Naive thymus-derived CD4-positive, alpha-beta T cell (primary cell): ENCODE data around the gene COG4. TPM values are rescaled to one million over a fixed set of nuclear protein-coding genes. Genes with fewer than 3 reads are reported as not detected.

ENCODE experiments used
- ATAC-seq: fragments of 150-1000 bp; cut with Tn5 transposase; 2 replicates; pipeline ENCODE4 v1.10.0; 2021; ENCODE audit warnings: mild to moderate bottlenecking, moderate library complexity
- CTCF ChIA-PET: fragments of 350-600 bp; sonication (Branson Sonifier 250); formaldehyde crosslinking; loops from one replicate; lab custom pipeline; 2021; ENCODE audit warnings: antibody characterized with exemption; lab: Charles Lee
- POLR2A ChIA-PET: fragments of 350-600 bp; sonication (Branson Sonifier 250); formaldehyde crosslinking; loops from one replicate; lab custom pipeline; 2021; ENCODE audit warnings: antibody characterized with exemption, inconsistent platforms; lab: Charles Lee
- DNase-seq, 9 donors: peaks; one replicate each; pipeline versions ENCODE4 v3.0.0 to v3.0.0-alpha.2; 2020 to 2022; ENCODE audit warnings: mixed read lengths in 1 of 9
- H3K27ac ChIP-seq: one replicate; pipeline ENCODE4 v1.7.0; 2013; ENCODE audit warnings: mild to moderate bottlenecking, low read depth, low read length, moderate library complexity
- H3K27me3 ChIP-seq, 2 donors: one replicate each; pipeline ENCODE4 v1.7.0; 2013; ENCODE audit warnings: low read length in 2 of 2, mild to moderate bottlenecking in 2 of 2, moderate library complexity in 2 of 2; ENCODE audit not compliant: control insufficient read depth in 2 of 2, insufficient read depth in 2 of 2
- H3K36me3 ChIP-seq, 3 experiments: 1 replicate in 2 of 3; 2 replicates in 1 of 3; pipeline ENCODE4 v1.7.0; 2013; ENCODE audit warnings: low read length in 3 of 3, mild to moderate bottlenecking in 3 of 3, moderate library complexity in 1 of 3; ENCODE audit not compliant: insufficient read depth in 3 of 3, control insufficient read depth in 2 of 3
- H3K4me1 ChIP-seq, 2 donors: one replicate each; pipeline ENCODE4 v1.7.0; 2013; ENCODE audit warnings: low read length in 2 of 2, mild to moderate bottlenecking in 2 of 2, moderate library complexity in 1 of 2; ENCODE audit not compliant: control insufficient read depth in 2 of 2, insufficient read depth in 2 of 2
- H3K4me3 ChIP-seq: 2 replicates; pipeline ENCODE4 v1.7.0; 2013; ENCODE audit warnings: mild to moderate bottlenecking, low read length
- H3K9me3 ChIP-seq, 3 experiments: 1 replicate in 2 of 3; 2 replicates in 1 of 3; pipeline ENCODE4 v1.7.0; 2013; ENCODE audit warnings: low read length in 3 of 3; ENCODE audit not compliant: control insufficient read depth in 2 of 3
- H3K27ac Mint-ChIP-seq, 9 donors: one replicate each; pipeline ENCODE4 v1.8.0; 2020 to 2022; ENCODE audit warnings: mixed read lengths in 9 of 9, mild to moderate bottlenecking in 8 of 9, moderate library complexity in 5 of 9, inconsistent platforms in 2 of 9
- H3K27me3 Mint-ChIP-seq, 5 donors: one replicate each; pipeline ENCODE4 v1.8.0; 2021 to 2022; ENCODE audit warnings: mixed read lengths in 5 of 5, mild to moderate bottlenecking in 1 of 5
- H3K36me3 Mint-ChIP-seq, 5 donors: one replicate each; pipeline ENCODE4 v1.8.0; 2020 to 2022; ENCODE audit warnings: mixed read lengths in 5 of 5, mild to moderate bottlenecking in 3 of 5, inconsistent platforms in 1 of 5
- H3K4me1 Mint-ChIP-seq, 7 donors: one replicate each; pipeline ENCODE4 v1.8.0; 2020 to 2022; ENCODE audit warnings: mixed read lengths in 7 of 7, mild to moderate bottlenecking in 3 of 7, inconsistent platforms in 1 of 7
- H3K4me3 Mint-ChIP-seq, 10 donors: one replicate each; pipeline ENCODE4 v1.8.0; 2020 to 2022; ENCODE audit warnings: mild to moderate bottlenecking in 10 of 10, mixed read lengths in 10 of 10, moderate library complexity in 6 of 10, inconsistent platforms in 2 of 10
- H3K9me3 Mint-ChIP-seq, 11 donors: one replicate each; pipeline ENCODE4 v1.8.0; 2020 to 2022; ENCODE audit warnings: mixed read lengths in 11 of 11, mild to moderate bottlenecking in 4 of 11, inconsistent platforms in 1 of 11, moderate library complexity in 1 of 11
- intact Hi-C, 2 donors: fragments of 100-400 bp; cut with micrococcal nuclease; formaldehyde crosslinking; loops; one replicate each; pipeline ENCODE4 v1.15.1; 2023
- polyA plus RNA-seq, 2 donors: library from polyadenylated mRNA; unstranded; fragments of 300-500 nt; fragmentation: Illumina TruSeq; gene quantifications; one replicate each; pipeline ENCODE4 v1.2.3, GENCODE V29; 2021
- total RNA-seq, 6 experiments: library from RNA in 5 of 6; stranded (reverse) in 5 of 6; gene quantifications; 1 replicate in 5 of 6; 2 replicates in 1 of 6; pipeline ENCODE4 v1.2.3 and lab custom pipeline; 2021 to 2026

COG4 gene
- total and polyA plus RNA-seq, 7 experiments from 2014 or later, result 38.3 to 68.6 (median 50.5) TPM

- Mint-ChIP-seq H3K9me3 (no peaks in the 10 kb centered on the region), H3K27ac (no peak overlapping the region), H3K4me3 (no peak overlapping the region), H3K36me3 (no peaks in the 10 kb centered on the region), H3K27me3 (peaks cover 0 to 4% (median 0%) of the 10 kb centered on the region in 5 donors), H3K4me1 (peaks cover 11 to 22% (median 14%) of the 10 kb centered on the region in 7 donors)
- Histone ChIP-seq H3K9me3 (no peaks in the 10 kb centered on the region), H3K4me3 (no peak overlapping the region), H3K27me3 (no peaks in the 10 kb centered on the region), H3K27ac (no peak overlapping the region), H3K36me3 (no peaks in the 10 kb centered on the region), H3K4me1 (peaks cover 10 to 18% of the 10 kb centered on the region in 2 donors)
- no peak for ATAC-seq
- ChIA-PET POLR2A (interaction anchor here (0.6 to 1.6 kb wide), 3 partner anchors 60 to 99 kb away, joined by 3 read pairs; no protein-coding TSS in a partner anchor), CTCF (interaction anchor here (0.8 to 1.4 kb wide), 3 partner anchors 9 to 48 kb away, joined by 3 to 4 read pairs (median 3); no protein-coding TSS in a partner anchor)
- intact Hi-C loops, result no loop called here
- no peak for DNase-seq
Observed at GRCh38 chr16:70442344-70442743, 81.0 kb downstream of the COG4 start.

GRCh38 chr16:70441406-70441990 lies 81.9 kb downstream of the COG4 start:
- Mint-ChIP-seq H3K36me3 (peaks cover 0 to 2% (median 0%) of the 10 kb centered on the region in 5 donors), H3K27ac (no peak overlapping the region), H3K27me3 (no peaks in the 10 kb centered on the region), H3K4me1 (peaks cover 18 to 29% (median 22%) of the 10 kb centered on the region in 7 donors), H3K9me3 (no peaks in the 10 kb centered on the region), H3K4me3 (peak overlapping the region in 3 of 10 donors; percentile 21 to 71 (median 22))
- intact Hi-C loops, result no loop called here
- no peak overlapping the region for H3K27ac ChIP-seq
- no peaks in the 10 kb centered on the region for H3K36me3 ChIP-seq
- no peak overlapping the region for H3K4me3 ChIP-seq
- H3K27me3 ChIP-seq, result no peaks in the 10 kb centered on the region
- no peak for ATAC-seq
- peaks cover 11 to 23% of the 10 kb centered on the region in 2 donors for H3K4me1 ChIP-seq
- POLR2A ChIA-PET, result interaction anchor here (0.7 to 4.3 kb wide), 2 partner anchors 12 to 33 kb away, joined by 3 to 29 read pairs; partner anchors contain the start of gene FCSK
- DNase-seq, result no peak
- H3K9me3 ChIP-seq, result no peaks in the 10 kb centered on the region
- CTCF ChIA-PET, result interaction anchor here (1.1 kb wide), 1 partner anchor 27 kb away, joined by 4 read pairs; no protein-coding TSS in a partner anchor

- H3K27ac ChIP-seq, result no peak overlapping the region
- no peak for DNase-seq
- ATAC-seq, result no peak
- Mint-ChIP-seq H3K27ac (peak overlapping the region in 8 of 9 donors; percentile 48 to 94 (median 80)), H3K4me3 (peak overlapping the region; percentile 89 to 99 (median 94)), H3K4me1 (peaks cover 18 to 36% (median 31%) of the 10 kb centered on the region in 7 donors), H3K27me3 (no peaks in the 10 kb centered on the region), H3K36me3 (peaks cover 0 to 4% (median 0%) of the 10 kb centered on the region in 5 donors), H3K9me3 (no peaks in the 10 kb centered on the region)
- no peaks in the 10 kb centered on the region for H3K27me3 ChIP-seq
- H3K4me3 ChIP-seq, result peak overlapping the region; percentile 82
- no peaks in the 10 kb centered on the region for H3K36me3 ChIP-seq
- H3K9me3 ChIP-seq, result no peaks in the 10 kb centered on the region
- POLR2A ChIA-PET, result interaction anchor here (0.6 to 5.7 kb wide), 8 partner anchors 10 to 94 kb away, joined by 3 to 59 read pairs (median 4); partner anchors contain the start of genes DDX19A and FCSK
- peaks cover 11 to 23% of the 10 kb centered on the region in 2 donors for H3K4me1 ChIP-seq
- intact Hi-C loops, result no loop called here
- CTCF ChIA-PET, result interaction anchor here (0.6 to 1.6 kb wide), 3 partner anchors 14 to 248 kb away, joined by 3 to 5 read pairs (median 3); partner anchors contain the start of gene FCSK
Observed at GRCh38 chr16:70440009-70440692, 83.2 kb downstream of the COG4 start.

GRCh38 chr16:70438969-70439862 lies 84.1 kb downstream of the COG4 start, which contains the start of gene ST3GAL2:
Gene ST3GAL2, minus strand, starts transcription at chr16:70439100. Its CDS starts 40,570 bp downstream, at chr16:70398530.
- ATAC-seq, result peak; percentile 99
- Histone ChIP-seq H3K9me3 (no peaks in the 10 kb centered on the region), H3K27ac (peak within 1 kb of the TSS; percentile 58), H3K4me3 (peak within 1 kb of the TSS; percentile 82), H3K27me3 (no peaks in the 10 kb centered on the region), H3K36me3 (no peaks in the 10 kb centered on the region), H3K4me1 (peaks cover 11 to 23% of the 10 kb centered on the region in 2 donors)
- Mint-ChIP-seq H3K4me1 (peaks cover 18 to 46% (median 37%) of the 10 kb centered on the region in 7 donors), H3K36me3 (peaks cover 0 to 8% (median 0%) of the 10 kb centered on the region in 5 donors), H3K27me3 (no peaks in the 10 kb centered on the region), H3K9me3 (no peaks in the 10 kb centered on the region), H3K4me3 (peak within 1 kb of the TSS; percentile 92 to 99 (median 98)), H3K27ac (peak within 1 kb of the TSS; percentile 84 to 97 (median 93))
- ChIA-PET POLR2A (interaction anchor here (0.5 to 5.7 kb wide), 15 partner anchors 9 to 97 kb away, joined by 3 to 59 read pairs (median 4); partner anchors contain the start of genes COG4, DDX19A, FCSK and SF3B3), CTCF (interaction anchor here (0.6 to 1.6 kb wide), 4 partner anchors 14 to 249 kb away, joined by 3 to 7 read pairs (median 4); partner anchors contain the start of gene FCSK)
- intact Hi-C loops, result loop anchor here (1.0 to 5.0 kb wide), 11 partner anchors 8 to 1052 kb away; partner anchors contain the start of genes COG4 (in 2 of the 2), DDX19A (in 2 of the 2), FCSK (in 2 of the 2) and SF3B3 (in 2 of the 2)
- DNase-seq, result peak; percentile 84 to 94 (median 90)

- no peaks in the 10 kb centered on the region for H3K36me3 ChIP-seq
- Mint-ChIP-seq H3K9me3 (no peaks in the 10 kb centered on the region), H3K4me3 (peak overlapping the region; percentile 88 to 99 (median 96)), H3K36me3 (peaks cover 0 to 11% (median 0%) of the 10 kb centered on the region in 5 donors), H3K4me1 (peaks cover 25 to 52% (median 43%) of the 10 kb centered on the region in 7 donors), H3K27ac (peak overlapping the region; percentile 76 to 97 (median 90)), H3K27me3 (no peaks in the 10 kb centered on the region)
- ChIA-PET POLR2A (interaction anchor here (0.9 to 5.7 kb wide), 12 partner anchors 11 to 96 kb away, joined by 3 to 59 read pairs (median 4); partner anchors contain the start of genes DDX19A and FCSK), CTCF (interaction anchor here (0.6 to 1.5 kb wide), 2 partner anchors 58 to 88 kb away, joined by 3 to 7 read pairs; no protein-coding TSS in a partner anchor)
- H3K4me1 ChIP-seq, result peaks cover 11 to 23% of the 10 kb centered on the region in 2 donors
- H3K27me3 ChIP-seq, result no peaks in the 10 kb centered on the region
- no peaks in the 10 kb centered on the region for H3K9me3 ChIP-seq
- no peak for DNase-seq
- no peak for ATAC-seq
- intact Hi-C loops, result loop anchor here (2.0 to 5.0 kb wide), 5 partner anchors 16 to 1051 kb away; partner anchors contain the start of genes EXOSC6 (in 1 of the 2), FCSK (in 1 of the 2) and TERF2 (in 1 of the 2)
- peak overlapping the region; percentile 67 for H3K4me3 ChIP-seq
- peak overlapping the region; percentile 58 for H3K27ac ChIP-seq
Observed at GRCh38 chr16:70438585-70438968, 84.8 kb downstream of the COG4 start.
